ENCODE results near the gene MACROH2A1.

Gene MACROH2A1

DNA sequence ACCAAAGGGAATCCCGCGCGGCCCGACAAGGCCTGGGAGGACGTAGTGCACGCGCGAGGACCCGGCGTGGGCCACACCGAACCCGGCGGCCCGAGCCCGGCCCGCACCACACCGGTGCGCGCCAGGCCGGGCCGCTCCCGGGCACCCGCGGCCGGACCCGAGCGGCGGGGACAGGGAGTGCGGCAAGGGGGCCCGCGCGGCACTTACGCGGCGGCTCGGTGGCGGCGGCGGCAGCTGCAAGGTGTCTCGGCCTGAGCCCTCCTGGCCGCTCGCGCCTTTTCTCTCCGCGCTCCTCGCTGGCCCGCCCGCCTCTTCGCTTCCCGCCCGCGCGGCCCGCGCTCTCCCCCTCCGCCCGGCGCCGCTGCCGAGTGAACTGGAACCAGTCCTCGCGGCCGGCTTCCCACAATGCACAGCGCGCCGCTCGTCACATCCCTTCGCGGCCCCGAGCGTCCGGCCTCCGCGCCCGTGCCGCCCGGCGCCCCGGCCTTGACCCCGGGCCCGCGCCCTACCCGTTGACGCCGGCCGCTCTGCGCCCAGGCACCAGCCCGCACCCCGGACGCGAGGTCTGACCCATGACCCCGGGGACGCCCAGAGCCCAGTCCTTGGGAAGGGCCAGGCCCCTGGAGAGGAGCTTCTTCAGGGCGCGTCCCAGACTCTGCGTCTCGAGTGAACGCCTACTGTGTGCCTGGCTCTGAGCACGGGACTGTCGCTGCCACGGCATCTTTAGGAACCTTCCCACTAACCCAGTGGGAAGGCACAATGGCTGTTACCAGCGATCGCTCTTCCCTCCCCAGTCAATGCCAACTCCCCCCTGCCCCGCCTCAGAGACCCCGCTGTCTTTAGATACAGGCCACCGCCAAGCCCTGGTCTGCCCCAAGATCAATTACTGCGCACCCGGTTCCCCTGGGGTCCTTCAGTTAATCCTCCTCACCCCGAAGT is at the start of gene MACROH2A1:
Gene MACROH2A1, minus strand, starts transcription at position 377 of the 939 bp plus-strand sequence. CDS start 10,138 bp downstream, outside the sequence.
- DNase-seq, result peak; percentile 86

DNA sequence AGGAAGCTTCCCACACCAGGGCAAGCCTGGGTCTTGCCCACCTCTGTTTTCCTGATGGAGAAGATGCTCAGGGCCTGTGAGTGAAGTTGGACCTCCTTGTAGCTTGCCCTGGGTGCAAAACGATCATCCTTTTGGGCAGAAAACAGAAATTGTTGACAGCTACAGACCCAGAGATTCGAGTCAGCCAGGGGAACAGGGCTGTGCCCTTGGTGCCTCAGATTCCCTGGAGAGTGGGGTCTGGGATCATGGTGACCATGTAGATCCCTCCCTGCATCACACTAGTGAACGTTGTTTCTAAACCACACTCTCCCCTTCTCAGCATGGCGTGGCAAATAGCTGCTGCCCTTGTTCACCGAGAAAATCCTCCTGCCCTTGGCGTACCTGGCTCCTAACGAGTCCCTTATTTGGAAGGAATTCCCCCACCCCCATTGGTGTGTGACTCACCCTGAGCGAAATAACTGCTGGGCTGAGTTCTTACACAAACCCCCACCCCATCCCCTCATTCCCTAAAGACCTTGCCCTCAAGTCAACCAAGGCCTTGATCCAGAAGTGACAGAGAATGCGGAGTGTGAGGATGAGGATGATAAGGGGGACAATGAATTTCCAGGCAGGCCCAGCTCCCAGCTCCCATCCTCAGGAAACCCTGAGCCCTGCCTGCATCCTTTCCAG is 49.2 kb upstream of the MACROH2A1 start:
- DNase-seq, result no peak

DNA sequence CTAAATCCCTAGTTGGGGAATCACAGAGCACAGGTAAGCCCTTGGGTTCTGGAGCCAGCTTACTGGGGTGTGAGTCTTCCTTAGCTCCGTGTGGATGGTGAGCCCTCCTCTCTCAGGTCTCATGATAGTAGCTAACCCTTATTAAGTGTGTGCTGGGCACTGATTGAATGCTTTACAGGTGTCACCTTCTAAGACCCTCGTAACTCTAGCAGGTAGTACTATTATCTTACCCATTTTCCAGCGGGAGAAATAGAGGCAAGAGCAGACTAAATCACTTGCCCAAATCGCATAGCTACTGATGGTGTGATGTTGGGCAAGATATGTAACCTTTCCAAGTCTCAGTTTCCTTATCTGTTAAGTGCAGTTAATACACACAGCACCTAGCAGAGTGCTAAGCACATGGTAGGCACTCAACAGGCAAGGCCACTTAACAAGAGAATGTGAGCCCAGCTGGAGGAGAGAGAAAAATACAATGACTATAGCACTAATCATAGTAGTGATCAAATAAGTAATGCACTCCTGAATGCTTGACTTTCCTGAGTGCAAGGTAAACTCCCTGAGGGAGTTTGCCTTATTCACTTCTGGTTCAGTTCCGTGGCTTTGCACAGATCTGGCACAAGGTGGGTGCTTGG is 48.4 kb upstream of the MACROH2A1 start, which contains the start of gene DCANP1:
Gene DCANP1, minus strand, starts transcription at position 51 of the 632 bp plus-strand sequence. CDS start 240 bp downstream, outside the sequence.
- peak; percentile 88 for DNase-seq

DNA sequence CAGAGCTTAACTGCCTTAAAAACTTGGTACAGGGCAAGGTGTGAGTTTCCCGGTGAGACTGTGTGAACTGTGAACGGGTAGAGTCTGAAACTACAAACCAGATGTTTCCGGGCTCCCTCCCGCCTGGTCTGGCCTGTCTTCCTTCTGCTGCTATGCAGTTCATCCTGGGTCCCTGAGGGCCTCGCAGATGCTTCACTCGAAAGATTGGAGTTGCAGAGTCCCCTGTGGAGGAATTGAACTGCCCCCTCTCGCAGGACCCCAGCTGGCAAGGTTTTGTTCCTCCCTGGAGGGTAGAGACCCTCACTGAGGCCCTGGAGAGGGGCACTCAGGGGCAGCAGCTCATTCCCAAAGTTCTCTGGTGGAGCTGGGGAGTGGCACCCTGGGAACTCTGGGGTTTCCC is 47.6 kb upstream of the MACROH2A1 start:
- no peak for DNase-seq

DNA sequence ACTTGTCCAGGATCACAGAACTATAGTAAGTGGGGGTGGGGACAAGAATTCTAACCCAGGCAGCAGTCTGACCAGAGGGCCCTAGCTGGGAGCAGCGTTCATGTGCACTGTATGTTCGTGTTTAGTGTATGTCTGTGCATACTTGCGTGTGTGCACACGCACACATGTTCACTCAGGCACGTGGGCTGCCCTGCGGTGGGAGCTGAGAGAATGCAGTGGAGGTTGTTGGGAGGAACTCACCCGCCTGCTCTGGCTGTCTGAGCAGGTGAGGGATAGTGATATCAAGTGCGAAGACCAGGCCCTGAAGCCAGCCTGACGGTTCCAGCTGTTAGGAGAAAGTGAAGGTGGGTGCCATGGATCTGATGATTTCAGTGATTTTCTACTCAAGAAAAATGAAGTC is 47.2 kb upstream of the MACROH2A1 start:
- no peak for DNase-seq

DNA sequence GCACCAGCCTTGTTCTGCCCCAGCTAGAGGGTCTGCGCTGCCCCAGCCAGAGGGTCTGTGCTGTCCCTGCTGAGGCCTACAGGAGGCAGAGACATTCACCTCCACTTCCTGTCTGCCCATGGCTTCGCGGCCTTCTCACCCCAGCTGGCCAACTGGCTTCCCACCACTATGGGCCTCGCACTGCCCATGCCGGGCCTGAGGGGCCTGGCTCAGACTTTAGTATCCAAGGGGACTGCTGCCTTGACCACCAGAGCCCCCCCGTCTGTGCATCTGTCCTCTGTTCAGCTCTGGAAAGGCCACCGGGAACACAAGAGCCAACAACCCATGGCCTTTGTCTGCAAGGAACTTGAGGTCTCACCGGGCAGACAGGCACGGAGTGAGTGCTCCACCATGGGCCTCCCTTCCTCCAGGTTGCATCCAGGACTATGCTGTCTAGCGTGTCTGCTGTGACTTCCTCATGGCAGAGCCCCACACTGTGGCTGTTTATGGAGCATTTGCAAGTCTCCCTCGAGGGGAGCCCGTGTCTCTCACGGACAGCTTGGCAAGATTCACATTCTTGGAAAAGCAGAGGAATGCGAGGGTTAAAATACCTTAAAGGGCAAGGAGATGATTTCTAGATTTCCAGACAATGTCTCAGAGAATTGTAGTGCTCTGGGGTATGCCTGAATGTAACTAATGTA is 46.4 kb upstream of the MACROH2A1 start:
- no peak for DNase-seq

DNA sequence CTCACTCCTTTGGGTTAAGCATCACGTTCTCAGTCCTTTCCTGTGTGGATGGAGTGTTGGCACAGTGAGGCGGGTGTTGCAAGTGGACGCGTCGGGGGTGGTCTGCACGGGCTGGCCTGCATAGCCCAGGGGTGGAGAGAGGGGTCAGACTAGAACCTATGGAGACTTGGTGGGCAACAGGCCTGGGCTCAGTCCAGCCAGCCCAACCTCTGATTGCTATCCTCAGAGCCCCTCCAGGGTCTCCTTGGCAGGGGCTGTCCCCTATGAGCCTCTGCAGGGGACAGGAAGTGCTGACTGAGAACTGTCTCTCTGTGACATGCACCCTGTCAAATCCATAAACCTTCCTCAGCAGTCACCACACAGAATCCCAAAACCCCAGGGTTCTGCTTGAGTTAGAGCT is 45.9 kb upstream of the MACROH2A1 start:
- no peak for DNase-seq

DNA sequence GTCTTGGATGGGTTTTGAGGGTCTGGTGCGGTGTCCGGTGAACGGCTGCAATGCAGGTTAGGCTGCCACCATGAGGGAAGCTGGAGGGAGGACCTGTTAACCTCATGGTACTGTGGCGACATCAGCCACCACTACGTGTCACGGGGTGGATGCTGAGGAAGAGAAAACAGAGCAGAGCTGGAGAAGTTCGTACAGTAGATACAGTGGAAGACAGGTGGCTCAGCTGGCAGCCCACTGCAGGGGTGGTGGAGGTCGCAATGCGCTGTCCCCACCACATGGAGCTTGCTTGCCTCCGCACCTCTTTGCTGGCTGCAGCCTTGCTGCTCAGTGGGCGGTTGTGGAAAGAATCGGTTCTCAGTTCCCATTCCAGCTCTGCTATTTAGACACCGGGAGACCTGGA is 45.3 kb upstream of the MACROH2A1 start:
- no peak for DNase-seq

DNA sequence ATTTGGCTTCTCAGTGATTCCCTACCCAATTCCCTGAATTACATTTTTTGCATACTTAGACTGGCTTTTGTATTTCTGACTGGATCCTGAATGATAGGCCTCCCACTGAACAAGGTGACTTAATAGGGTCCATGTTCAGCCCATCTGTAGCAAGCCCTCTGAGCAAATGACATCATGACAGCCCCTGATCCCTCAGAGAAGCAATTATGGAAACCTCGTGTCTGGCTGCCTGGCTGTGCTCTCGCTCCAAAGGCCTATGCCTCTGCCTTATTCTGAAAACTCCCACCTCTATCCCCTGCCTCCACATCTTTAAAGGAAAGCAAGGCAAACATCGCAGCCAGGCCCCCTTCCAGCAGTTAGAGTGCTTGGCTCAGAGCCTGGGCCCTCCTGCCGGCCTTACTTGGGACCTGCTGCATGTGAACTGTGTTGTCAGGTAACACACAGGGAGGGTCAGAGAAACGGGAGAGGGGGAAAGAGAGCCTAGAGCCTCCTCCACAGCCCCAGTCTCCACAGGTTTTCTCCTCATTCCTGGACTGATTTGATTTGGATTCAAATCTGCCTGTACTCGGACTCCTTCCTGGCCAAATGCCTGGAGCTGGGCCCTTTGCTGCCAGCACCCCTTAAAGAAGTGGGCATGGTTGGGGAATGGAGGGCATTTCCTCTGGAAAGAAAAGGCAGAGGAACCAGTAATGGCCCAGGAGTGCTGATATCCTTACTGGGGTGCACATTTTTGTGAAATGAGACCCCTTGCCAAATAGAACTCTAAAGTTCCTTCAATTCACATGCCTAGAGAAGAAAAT is 44.3 kb upstream of the MACROH2A1 start:
- peak; percentile 54 for DNase-seq

DNA sequence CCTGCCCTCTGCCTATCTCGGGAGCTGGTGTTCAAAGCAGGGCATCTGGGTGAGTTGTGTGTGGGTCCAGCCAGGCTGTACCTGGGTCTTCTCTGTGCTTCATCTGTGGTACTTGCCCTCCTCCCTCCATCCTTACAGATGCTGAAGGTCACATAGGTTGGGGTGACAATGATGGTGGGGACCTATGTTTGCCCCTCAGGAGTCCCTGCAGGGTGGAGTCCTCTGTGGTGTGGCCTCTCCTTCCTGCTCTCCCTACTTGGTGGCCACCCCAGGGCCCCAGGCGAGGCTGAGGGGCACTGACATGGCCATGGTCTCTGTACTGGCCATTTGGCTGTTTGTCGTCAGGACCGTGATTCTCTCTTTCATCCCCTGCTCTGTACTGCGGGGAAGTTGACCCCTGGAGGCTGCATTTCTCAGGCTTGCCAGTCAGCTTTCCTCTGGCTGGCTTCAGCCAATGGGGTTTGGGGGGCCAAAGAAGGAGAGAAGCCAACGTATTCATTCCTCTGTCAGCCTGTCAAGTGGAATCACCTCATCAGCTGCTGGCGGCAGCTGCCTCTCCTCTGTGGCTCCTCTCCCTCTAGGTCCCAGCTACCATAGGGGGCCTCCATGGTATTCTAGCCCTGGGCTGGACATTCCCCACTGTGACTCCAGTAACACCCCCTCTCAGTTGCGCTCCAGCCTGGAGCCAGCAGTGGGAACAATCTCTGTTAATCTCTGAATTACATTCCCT is 43.6 kb upstream of the MACROH2A1 start:
- no peak for DNase-seq

DNA sequence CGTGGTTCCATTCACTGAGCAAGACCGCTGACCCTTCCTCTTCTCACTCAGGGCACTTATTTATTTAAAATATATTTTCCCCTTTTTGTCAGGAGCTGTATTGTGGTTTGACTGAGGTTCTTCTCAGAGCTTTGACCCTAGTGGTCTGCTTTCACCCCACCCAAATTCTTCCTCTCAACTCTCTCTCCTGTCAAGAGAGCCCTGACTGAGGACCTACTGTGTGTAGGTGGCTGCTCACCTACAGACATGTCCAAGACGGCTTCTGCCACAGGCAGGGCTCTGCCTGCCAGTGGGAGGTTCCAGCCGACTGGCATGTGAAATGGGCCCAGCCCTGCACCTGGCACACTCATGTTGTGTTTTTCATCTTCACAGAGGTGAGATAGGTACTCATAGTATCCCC is 42.9 kb upstream of the MACROH2A1 start:
- DNase-seq, result no peak

DNA sequence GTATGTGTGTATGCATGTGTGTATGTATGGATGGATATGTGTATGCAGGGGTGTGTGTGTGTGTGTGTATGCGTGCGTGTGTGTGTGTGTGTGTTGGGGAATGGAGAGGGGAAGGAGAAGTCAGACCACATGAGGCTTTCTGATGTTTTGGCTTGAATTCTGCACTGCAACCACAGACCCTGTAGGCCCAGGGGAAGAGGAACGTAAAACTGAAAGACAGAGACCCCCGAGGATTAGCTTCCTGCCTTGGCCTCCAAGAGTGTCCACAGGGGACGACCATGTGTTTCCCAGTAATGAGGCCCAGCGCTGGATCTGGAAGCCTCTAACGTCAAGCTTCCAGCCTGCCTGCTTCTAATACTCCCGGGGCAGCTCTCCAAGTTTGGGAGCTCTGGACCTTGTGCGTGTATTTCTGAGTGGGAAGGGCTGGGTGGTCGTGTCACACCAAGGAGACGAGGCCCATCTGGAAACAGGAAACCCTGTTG is 42.4 kb upstream of the MACROH2A1 start:
- no peak for DNase-seq

DNA sequence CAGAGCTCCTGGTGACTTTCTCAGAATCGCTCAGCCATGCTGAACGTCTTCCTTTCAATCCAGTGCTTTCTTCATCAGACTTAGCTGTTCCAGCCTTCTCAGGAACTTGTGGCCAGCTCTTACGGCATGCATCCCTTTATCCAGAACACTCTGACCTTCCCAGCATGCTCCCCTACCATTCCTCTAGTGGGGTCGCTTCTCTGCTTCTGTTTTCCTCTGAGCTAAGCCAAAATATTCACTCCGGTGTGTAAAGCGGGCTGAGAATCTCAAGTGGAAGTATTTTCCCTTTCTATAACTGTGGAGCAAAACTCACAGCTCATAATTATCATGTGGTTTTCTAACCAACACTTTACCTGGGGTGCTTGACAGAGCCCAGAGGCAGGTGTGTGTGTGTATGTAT is 41.9 kb upstream of the MACROH2A1 start:
- DNase-seq, result no peak

DNA sequence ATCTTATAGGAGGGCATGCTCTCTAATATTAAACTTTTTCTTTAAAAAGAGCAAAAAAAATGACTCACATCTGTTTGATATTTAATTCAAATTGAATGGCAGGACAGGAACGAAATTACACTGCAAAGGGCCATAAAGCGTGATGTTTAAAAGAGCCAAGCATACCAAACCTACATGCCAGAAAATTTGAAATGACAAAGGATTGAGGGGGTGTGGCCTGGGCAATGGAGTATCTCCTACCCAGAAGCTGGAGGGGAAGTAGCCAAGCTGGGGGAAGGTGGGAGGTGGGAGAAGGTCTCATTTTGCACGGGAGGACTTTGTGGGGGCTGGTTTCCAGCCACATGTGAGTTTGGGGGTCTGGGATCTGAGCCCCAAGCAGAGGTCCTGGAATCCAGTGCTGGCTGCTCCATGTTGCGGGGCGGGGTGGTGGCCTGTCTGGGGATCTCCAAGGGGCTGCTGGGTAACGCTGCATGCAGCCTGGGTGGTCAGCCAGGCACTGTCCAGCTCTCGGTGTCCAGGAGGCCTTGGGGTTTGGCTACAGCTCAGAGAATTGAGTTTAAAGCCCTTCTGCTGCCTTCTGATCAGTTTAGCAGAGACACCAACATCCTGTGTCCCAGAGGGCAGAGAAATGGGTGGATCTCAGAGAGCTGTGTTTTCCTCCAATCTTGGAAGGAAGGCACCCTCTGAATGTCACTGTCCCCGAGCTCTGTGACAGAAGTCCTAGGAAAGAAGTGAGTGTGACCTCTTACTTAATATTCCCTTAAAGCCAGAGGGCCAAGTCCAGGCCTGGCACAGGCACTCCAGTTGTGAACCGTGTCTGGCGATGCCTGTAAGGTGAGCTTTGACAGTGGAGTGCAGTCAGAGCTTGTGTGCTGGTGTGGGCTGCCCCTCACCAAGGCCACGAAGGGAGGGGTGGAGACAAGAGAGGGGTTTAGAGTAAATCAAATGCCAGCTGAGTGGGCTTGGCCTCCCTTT is 40.5 kb upstream of the MACROH2A1 start:
- no peak for DNase-seq

DNA sequence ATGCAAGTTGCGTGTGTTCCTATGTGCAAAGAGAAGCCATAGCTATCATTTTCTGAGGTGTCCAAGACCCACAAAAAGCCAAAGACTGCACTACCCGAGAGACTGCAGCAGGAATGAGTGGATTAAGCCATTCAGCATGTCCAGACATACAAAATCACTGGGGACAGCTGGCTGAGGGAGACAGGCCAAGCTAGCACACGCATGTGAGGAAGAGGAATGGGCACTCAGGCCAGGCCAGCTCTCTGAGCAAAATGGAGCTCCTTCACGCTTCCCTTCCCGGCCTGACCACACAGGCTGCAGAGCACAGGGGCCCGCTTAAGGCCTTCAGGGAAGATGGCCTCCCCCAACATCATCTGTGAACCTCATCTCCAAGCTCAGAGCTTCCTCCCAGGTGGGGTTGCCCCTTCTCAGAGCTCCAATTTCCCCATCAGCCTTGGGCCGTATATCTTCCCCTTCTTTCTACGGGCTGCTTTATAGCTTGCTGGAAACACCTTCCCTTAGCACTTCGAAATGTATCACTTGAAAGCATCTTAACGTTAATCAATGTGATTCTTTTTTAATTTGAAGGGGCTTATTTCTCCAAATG is 39.7 kb upstream of the MACROH2A1 start:
- DNase-seq, result no peak

DNA sequence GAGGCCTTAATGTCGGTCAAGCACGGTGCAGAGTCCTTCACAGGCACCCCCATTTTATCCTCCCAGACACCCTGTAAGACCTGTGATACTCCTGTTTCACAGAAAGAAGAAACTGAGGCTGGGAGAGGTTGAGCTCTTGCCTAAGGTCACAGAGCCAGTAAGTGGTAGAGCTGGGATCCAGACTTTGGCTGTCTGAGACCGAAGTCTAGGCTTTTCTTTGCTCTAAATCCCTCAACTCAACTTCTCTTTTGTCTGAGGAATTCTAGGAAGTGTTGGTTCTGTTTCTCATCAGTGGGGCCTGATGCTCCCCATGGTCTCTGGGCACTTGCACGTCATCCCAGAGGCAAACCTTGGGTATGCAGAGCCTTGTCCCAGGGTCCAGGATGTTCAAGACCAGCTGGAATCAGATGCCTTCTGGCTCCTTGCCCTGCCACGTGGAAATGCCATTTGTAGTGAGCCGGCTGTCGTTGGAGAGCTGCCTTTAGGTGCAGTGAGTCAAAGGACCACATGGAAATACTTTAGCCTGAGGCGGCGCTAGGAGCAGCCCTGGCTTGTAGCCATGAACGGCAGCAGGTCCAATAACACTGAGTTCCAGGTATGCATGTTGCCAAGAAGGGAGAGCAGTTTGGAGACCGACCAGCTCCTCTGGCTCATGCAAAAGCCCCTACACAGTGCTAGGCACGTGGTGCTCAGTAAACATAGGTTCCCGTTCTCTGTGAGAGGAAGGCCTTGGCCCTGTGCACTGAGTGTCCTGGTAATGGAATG is 38.9 kb upstream of the MACROH2A1 start:
- DNase-seq, result peak; percentile 90

DNA sequence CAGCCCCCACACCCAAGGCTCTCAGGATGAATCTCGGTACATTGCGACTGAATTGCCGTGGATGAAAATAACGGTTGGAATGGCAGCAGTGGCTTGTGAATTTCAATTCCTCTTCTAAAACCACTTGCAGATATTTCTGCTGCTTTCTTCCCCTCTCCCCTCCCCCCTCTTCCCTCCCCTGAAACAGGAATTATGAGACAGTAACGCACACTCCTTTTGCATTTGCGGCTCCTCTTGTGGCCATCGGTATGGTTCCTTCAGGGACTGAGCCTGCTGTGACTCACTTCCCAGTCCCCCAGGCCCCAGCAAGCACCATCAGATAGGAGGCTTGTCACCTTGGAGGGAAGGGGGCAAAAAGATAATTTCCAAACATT is 38.4 kb upstream of the MACROH2A1 start:
- no peak for DNase-seq

DNA sequence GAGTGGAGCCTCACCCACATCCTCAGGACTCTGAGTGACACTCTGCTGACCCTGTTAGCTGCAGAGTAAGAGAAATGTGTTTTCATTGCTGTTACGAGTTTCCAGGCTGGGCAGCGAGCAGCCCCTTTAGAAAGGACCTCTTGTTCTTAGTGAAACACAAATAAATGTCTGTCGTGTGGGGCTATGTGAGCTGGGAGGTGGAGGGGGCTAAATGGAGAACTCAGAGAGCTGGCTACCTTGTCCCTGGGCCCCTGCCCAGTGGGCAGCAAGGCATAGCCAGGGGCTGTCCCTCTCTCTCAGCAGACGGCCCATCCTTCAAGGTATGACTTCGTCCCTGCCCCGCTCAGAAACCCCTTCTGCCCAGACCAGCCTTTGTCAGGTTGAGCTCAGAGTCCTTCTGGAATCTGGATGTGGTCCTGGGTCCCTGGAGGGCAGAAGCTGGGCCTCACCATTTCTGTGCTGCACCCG is 38.0 kb upstream of the MACROH2A1 start:
- DNase-seq, result no peak
